Duodenal mucosa (tissue), 2 donors: ENCODE data around the gene FGF21.

Experiments
- H3K27ac ChIP-seq: one replicate; pipeline ENCODE4 v1.7.0; 2013; ENCODE audit warnings: low read depth, low read length
- H3K27me3 ChIP-seq, 2 donors: one replicate each; pipeline ENCODE4 v1.7.0; 2013; ENCODE audit warnings: low read length in 2 of 2, control low read depth in 1 of 2; ENCODE audit not compliant: insufficient read depth in 2 of 2, control insufficient read depth in 1 of 2
- H3K36me3 ChIP-seq, 2 donors: one replicate each; pipeline ENCODE4 v1.7.0; 2013; ENCODE audit warnings: low read length in 2 of 2, control low read depth in 1 of 2; ENCODE audit not compliant: insufficient read depth in 2 of 2, control insufficient read depth in 1 of 2
- H3K4me1 ChIP-seq, 2 donors: one replicate each; pipeline ENCODE4 v1.7.0; 2013; ENCODE audit warnings: low read length in 2 of 2, control low read depth in 1 of 2; ENCODE audit not compliant: insufficient read depth in 2 of 2, control insufficient read depth in 1 of 2
- H3K4me3 ChIP-seq, 2 donors: one replicate each; pipeline ENCODE4 v1.7.0; 2013; ENCODE audit warnings: low read length in 2 of 2, low read depth in 1 of 2
- H3K9ac ChIP-seq, 2 donors: one replicate each; pipeline ENCODE4 v1.7.0; 2013; ENCODE audit warnings: low read length in 2 of 2, low read depth in 1 of 2
- H3K9me3 ChIP-seq, 2 donors: one replicate each; pipeline ENCODE4 v1.7.0; 2013; ENCODE audit warnings: low read length in 2 of 2, control low read depth in 1 of 2; ENCODE audit not compliant: control insufficient read depth in 1 of 2

Gene FGF21, protein sequence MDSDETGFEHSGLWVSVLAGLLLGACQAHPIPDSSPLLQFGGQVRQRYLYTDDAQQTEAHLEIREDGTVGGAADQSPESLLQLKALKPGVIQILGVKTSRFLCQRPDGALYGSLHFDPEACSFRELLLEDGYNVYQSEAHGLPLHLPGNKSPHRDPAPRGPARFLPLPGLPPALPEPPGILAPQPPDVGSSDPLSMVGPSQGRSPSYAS

DNA sequence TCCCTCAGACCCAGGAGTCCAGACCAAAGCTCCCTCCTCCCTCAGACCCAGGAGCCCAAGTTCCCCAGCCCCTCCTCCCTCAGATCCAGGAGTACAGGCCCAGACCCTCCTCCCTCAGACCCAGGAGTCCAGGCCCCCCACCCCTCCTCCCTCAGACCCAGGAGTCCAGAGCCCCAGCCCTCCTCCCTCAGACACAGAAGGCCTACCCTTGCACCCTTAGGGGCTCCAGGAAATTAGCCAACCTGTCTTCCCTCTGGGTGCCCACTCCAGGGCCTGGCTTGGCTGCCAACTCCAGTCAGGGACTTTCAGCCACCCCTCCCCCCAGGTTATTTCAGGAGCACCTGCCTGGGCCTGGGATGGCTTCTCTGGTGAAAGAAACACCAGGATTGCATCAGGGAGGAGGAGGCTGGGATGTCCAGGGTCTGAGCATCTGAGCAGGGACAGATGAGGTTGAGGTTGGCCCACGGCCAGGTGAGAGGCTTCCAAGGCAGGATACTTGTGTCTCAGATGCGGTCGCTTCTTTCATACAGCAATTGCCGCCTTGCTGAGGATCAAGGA lies at the start of gene FGF21:
FGF21 (plus strand) TSS at position 441 of the 558 bp plus-strand sequence. CDS start 713 bp downstream, outside the sequence.
- Histone ChIP-seq H3K27me3 (peaks cover 0 to 3% of the 10 kb centered on the region in 2 donors), H3K4me1 (peaks cover 5 to 15% of the 10 kb centered on the region in 2 donors), H3K9me3 (no peaks in the 10 kb centered on the region), H3K9ac (no peak within 1 kb of the TSS), H3K36me3 (peaks cover 0 to under 1% of the 10 kb centered on the region in 2 donors), H3K4me3 (no peak within 1 kb of the TSS), H3K27ac (no peak within 1 kb of the TSS)

DNA sequence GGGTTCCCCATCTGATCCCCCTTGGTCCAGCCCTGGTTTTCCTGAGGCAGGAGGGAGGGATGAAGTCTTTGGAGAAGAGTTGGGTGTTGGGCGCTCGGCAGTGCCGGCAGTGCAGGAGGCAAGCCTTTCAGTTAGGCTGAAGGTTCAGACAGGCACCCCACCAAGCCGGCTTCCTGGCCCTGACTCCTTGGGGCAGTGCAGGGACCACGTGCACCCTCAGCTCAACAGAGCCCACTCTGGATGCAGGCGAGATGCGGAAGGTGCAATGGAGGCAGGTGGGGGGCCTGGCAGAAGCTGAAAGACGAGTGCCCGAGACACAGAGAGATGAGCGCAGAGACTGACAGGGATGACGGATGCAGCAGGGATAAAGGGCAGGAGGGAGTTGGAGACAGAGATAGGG lies 46.9 kb upstream of the FGF21 start:
- peaks cover 0 to 3% of the 10 kb centered on the region in 2 donors for H3K9me3 ChIP-seq
- H3K27ac ChIP-seq: no peak overlapping the region
- H3K27me3 ChIP-seq: no peaks in the 10 kb centered on the region
- H3K4me1 ChIP-seq: peaks cover 7 to 9% of the 10 kb centered on the region in 2 donors
- peaks cover 4 to 16% of the 10 kb centered on the region in 2 donors for H3K36me3 ChIP-seq
- H3K9ac ChIP-seq: no peak overlapping the region
- no peak overlapping the region for H3K4me3 ChIP-seq

DNA sequence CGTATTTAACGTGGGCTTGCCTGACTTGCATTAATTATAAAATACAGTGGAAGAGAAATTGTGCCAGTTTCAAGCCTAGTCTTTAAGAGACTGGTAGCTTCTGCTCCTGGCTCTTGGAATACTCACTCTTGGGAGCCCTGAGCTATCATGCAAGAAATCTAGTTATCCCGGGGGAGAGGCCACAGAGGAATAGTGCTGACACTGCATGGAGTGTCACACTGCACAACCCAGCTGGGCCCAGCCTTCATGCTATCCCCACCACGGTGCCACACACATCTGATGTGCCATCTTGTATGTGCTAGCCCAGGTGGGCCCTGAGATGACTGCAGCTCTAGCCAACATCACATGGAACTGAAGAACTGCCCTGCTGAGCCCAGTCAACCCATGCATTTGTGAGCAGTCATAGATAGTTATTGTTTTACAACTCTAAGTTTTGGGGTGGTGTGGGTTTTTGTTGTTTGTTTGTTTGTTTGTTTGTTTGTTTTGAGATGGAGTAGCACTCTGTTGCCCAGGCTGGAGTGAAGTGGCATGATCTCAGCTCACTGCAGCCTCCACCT lies 44.1 kb upstream of the FGF21 start:
- Histone ChIP-seq H3K4me1 (peaks cover 21 to 26% of the 10 kb centered on the region in 2 donors), H3K4me3 (no peak overlapping the region), H3K9me3 (peaks cover 0 to 3% of the 10 kb centered on the region in 2 donors), H3K27me3 (no peaks in the 10 kb centered on the region), H3K27ac (no peak overlapping the region), H3K9ac (no peak overlapping the region), H3K36me3 (no peaks in the 10 kb centered on the region)

DNA sequence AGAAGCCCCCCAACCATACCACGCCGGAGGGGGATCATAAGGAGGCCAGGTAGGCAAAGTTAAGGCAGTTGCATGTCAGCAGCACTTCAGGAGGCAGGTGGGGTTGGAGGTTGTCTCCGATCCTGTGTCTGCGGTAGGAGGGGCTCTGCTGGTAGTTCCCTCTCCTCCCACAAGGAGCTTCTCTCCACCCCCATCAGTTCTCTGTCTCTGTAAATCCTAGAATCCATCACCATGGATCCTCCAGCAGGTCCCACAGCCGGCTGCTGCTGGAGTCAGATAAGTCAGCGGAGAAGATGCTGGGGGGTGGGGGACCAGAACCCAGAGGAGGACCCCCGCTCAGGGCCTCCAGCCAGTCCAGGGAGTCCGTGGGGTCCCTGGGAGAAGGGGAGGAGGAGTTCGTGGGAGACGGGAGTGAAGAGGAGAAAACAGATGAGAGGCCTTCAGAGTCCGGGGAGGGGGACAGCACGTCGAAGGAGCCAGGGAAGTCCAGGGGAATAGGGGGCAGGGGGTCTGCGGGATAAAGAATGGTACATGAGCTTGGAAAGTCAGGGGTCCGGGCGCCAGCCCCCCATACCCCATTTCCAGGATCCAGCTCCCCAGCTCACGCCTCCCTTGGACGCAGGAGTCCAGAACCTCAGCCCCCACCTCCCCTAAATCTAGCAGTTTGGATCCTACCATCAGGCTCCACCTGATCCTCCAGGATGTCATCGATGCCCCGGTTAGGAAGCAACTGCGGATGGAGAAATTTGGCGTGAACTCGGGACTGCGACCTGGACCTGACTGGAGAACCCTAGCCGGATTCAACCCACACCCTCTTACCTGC lies 42.1 kb upstream of the FGF21 start:
- Histone ChIP-seq H3K9me3 (peaks cover 0 to 3% of the 10 kb centered on the region in 2 donors), H3K27me3 (no peaks in the 10 kb centered on the region), H3K9ac (peak overlapping the region; percentile 54 to 61), H3K36me3 (no peaks in the 10 kb centered on the region), H3K27ac (peak overlapping the region; percentile 51), H3K4me3 (peak overlapping the region; percentile 75 to 86), H3K4me1 (peaks cover 29 to 33% of the 10 kb centered on the region in 2 donors)

DNA sequence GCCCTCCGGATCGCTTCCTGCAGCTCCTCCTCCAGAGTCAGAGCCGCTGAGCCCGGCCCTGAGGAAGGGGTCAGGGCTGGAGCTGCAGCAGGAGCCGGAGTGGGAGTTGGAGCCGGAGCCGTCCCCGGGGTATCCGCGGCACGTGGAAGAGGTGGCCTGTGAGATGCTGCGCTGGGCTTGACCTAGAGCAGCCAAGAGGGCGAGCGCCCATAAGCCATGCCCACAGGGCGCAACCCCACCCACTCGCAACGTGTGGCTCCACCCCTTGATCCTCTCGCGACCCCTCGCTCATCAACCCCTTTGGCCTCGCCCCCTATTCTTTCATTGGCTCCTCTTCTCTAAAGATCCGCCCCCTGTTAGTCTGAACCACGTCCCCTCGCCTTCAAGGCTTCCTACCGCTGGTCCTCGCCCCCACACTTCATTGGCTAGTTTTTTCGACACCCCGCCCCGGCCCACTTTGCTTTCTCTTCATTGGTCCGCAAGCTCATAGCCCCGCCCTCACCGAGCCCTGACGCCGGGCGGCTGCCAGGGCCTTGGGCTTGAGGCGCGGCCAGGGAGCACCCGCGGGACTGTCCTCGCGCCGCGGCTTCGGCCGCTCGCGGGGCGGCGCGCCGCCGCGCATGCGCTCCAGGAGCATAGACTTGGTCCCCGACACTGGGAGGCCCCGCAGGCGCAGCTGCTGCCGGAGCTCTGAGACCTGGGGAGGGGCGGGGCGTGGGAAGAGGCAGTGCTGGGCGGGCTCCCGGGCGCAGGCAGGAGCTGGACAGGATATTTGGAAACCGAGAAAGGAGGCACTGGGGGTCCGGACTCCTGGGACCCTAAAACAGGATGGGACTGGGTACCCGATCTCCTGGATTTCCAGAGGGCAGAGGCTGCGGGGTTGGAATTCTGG lies 41.2 kb upstream of the FGF21 start:
- Histone ChIP-seq H3K27me3 (no peaks in the 10 kb centered on the region), H3K4me1 (peaks cover 29 to 33% of the 10 kb centered on the region in 2 donors), H3K4me3 (peak overlapping the region; percentile 84 to 86), H3K9me3 (peaks cover 0 to 3% of the 10 kb centered on the region in 2 donors), H3K9ac (peak overlapping the region; percentile 77 to 92), H3K36me3 (no peaks in the 10 kb centered on the region), H3K27ac (peak overlapping the region; percentile 51)

DNA sequence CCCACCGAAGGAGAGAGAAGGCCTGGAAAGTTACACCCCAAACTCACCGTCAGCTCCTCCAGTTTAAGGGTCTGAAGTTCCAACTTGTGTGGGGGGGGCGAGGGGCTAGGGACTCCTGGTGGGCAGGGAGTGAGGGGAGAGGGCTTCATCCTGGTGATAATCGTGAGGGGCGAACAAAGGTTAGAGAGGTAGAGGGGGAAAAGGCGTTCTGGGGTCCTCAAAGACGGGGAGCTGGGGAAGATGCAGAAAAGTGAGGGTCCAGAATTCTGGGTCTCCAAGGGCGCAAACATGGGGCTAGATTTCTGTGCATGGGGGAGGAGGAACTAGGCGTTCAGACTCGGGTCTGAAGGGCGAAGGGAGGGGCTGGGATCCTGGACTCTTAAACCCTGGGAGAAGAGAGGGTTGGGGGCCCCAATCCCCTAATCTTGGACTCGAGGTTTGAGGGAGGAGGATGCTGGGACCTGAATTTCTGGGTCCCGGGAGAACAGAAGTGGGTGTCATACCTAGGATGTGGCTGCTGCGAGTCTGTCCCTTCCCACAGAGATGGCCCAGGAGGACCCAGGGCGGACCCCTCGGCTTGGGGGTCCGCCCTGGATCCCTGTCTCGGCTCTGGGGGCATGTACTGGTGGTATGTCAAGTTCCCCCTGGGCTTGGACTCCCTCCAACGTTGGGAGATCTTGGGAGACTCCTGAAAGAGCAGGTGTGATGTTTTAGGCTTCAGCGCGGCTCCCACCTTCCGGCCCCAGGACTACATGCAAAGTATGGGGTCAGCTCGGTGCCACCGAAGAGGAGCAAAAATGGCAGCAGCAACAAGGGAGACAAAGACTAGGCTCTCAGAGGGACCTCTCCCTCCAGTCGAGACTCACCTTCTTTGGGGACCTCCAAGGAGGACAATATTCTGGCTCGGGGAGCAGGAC lies 40.3 kb upstream of the FGF21 start:
- Histone ChIP-seq H3K9me3 (peaks cover 0 to 3% of the 10 kb centered on the region in 2 donors), H3K4me3 (peak overlapping the region; percentile 72 to 84), H3K27me3 (no peaks in the 10 kb centered on the region), H3K4me1 (peaks cover 29 to 33% of the 10 kb centered on the region in 2 donors), H3K9ac (peak overlapping the region; percentile 77 to 92), H3K27ac (peak overlapping the region; percentile 43), H3K36me3 (no peaks in the 10 kb centered on the region)

DNA sequence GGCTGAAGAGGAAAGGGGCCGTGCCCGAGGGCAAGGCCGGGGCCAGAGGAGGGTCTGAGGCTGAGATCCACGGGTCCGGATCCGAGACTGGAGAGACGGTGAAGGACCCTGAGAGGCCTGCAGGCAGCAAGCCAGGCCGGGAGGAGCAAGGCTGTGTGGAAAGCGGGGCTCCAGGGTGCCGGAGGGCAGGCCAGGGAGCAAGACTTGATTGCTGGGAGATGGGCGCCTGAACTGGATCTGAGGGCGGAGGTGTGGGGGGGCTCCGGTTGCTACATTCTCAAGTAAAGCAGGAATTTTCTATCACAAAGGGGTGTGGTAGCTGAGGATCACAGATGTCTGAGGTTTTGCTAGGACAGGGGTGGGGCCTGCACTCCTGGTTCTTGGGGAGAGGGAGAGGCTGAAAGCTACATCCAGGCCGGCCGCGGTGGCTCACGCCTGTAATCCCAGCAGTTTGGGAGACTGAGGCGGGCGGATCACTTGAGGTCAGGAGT lies 39.6 kb upstream of the FGF21 start:
- Histone ChIP-seq H3K27me3 (no peaks in the 10 kb centered on the region), H3K36me3 (no peaks in the 10 kb centered on the region), H3K9ac (peak overlapping the region; percentile 77 to 92), H3K4me1 (peaks cover 29 to 37% of the 10 kb centered on the region in 2 donors), H3K9me3 (peaks cover 0 to 3% of the 10 kb centered on the region in 2 donors), H3K27ac (no peak overlapping the region), H3K4me3 (peak overlapping the region; percentile 72 to 84)

DNA sequence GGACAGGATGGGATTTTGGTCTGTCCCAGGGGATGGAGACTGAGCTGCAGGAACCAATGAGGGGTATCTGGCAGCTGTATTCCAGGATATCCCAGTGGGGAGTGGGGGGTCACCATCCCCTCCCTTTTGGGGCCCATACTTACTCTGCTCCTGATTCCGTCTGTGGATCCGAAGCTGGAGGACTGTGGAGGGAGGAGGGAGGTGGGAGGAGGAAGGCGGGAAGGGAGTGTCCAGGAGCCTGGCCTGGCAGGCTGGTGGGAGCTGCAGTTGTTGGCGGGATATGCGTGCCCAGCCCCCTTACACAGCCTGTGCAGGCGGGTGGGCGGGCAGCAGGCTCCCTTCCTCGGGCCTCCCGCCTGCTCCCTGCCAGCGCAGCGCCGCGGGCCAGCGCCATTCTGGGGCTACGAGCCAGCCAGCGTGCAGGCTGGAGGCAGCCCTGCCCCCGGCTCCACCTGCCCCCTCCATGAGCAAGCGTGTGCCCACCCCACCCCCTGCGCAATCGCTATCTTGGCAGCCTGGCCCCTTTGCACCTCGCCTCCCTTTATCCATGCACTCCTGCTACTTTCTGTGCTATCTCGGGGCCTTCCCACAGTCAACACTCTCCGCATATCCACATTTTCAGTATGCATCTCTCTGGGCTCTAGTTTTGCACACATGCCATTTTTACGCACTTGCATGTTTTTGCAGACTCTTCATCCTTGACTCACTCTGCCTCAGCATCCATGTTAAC lies 38.6 kb upstream of the FGF21 start:
- Histone ChIP-seq H3K9me3 (no peaks in the 10 kb centered on the region), H3K27me3 (no peaks in the 10 kb centered on the region), H3K4me3 (peak overlapping the region in 1 of 2 donors; percentile 43), H3K36me3 (no peaks in the 10 kb centered on the region), H3K9ac (no peak overlapping the region), H3K27ac (no peak overlapping the region), H3K4me1 (peaks cover 29 to 37% of the 10 kb centered on the region in 2 donors)
